Spleen (tissue), 7 donors: ENCODE data around the gene ZFP62.

Experiments used
- POLR2A ChIP-seq, 3 donors: fragments of 450-650 bp; IDR thresholded peaks; one replicate each; pipeline ENCODE4 v1.5.1; 2017; ENCODE audit warnings: antibody characterized with exemption in 3 of 3, mild to moderate bottlenecking in 1 of 3
- TF ChIP-seq, protein P1 (sequence below), 11 experiments: fragments of 200-600 bp in 7 of 11; fragments of 450-650 bp in 4 of 11; sonication (generic) in 4 of 11; IDR thresholded peaks in 8 of 11; conservative IDR thresholded peaks in 3 of 11; 1 replicate in 7 of 11; 2 replicates in 4 of 11; pipeline versions ENCODE4 v1.4.0 to v1.8.0; 2016 to 2021; ENCODE audit warnings: antibody characterized with exemption in 11 of 11, inconsistent platforms in 4 of 11, mild to moderate bottlenecking in 1 of 11
- donor health status: DM: no; HTN: no; CAD: no; lungs with moderate emphysema.
- donor health status: DM: no; HTN: no; CAD: no.
- donor health status: DM: no; HTN: no; CAD: no.

DNA sequence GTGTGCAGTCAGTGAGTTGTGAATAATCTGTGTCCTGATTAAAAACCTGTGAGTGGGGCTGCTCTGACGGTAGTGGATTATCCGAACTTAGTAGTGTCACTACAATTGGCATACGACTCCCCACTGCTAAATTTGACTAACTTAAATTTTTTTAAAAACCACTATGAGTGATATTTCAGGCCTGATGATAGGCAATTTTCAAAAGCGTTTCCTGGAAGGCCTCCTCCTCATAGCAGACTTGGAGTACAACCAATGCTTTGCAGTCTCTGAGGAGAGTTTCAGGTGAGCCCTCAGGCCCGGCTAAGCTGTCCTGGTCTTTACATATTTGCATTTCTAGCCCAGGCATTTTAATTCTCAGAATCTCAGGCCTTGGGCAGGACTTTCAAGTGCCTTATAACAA is 48.7 kb upstream of the ZFP62 start:
- TF ChIP-seq POLR2A (IDR thresholded peaks at IDR 0.05), result no peak
- TF ChIP-seq, protein P1, sequence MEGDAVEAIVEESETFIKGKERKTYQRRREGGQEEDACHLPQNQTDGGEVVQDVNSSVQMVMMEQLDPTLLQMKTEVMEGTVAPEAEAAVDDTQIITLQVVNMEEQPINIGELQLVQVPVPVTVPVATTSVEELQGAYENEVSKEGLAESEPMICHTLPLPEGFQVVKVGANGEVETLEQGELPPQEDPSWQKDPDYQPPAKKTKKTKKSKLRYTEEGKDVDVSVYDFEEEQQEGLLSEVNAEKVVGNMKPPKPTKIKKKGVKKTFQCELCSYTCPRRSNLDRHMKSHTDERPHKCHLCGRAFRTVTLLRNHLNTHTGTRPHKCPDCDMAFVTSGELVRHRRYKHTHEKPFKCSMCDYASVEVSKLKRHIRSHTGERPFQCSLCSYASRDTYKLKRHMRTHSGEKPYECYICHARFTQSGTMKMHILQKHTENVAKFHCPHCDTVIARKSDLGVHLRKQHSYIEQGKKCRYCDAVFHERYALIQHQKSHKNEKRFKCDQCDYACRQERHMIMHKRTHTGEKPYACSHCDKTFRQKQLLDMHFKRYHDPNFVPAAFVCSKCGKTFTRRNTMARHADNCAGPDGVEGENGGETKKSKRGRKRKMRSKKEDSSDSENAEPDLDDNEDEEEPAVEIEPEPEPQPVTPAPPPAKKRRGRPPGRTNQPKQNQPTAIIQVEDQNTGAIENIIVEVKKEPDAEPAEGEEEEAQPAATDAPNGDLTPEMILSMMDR (IDR thresholded peaks at IDR 0.05 in 8 of 11, conservative IDR thresholded peaks at IDR 0.05 in 3 of 11), result no peak
